Esophagus squamous epithelium (tissue), 5 donors: ENCODE data around the gene FNDC3A. TPM values are rescaled to one million over a fixed set of nuclear protein-coding genes. Genes with fewer than 3 reads are reported as not detected.
"Not testable (repeated sequence)": the region's sequence is repeated elsewhere in the genome, so short reads cannot be mapped to it uniquely, and the experiment has no call there.

Experiments
- DNase-seq: peaks from one replicate; lab custom pipeline; 2025; lab: John Stamatoyannopoulos, UW
- H3K27ac ChIP-seq, 4 donors: fragments of 200-600 bp; sonication (generic); one replicate each; pipeline ENCODE4 v1.5.1; 2016 to 2019; ENCODE audit warnings: mild to moderate bottlenecking in 1 of 4
- H3K27me3 ChIP-seq, 4 donors: fragments of 200-600 bp; sonication (generic); 1 replicate in 3 of 4; 2 replicates in 1 of 4; pipeline versions ENCODE4 v1.5.1 to v1.6.0; 2017 to 2021; ENCODE audit warnings: antibody characterized with exemption in 1 of 4
- H3K36me3 ChIP-seq, 3 donors: fragments of 200-600 bp; sonication (generic); one replicate each; pipeline ENCODE4 v1.5.1; 2016 to 2019
- H3K4me1 ChIP-seq, 3 donors: fragments of 200-600 bp; sonication (generic); one replicate each; pipeline ENCODE4 v1.5.1; 2017 to 2019
- H3K4me3 ChIP-seq, 4 donors: fragments of 200-600 bp; sonication (generic); 1 replicate in 3 of 4; 2 replicates in 1 of 4; pipeline ENCODE4 v1.5.1; 2016 to 2019; ENCODE audit warnings: mild to moderate bottlenecking in 2 of 4, moderate library complexity in 1 of 4
- H3K9me3 ChIP-seq, 3 donors: fragments of 200-600 bp; sonication (generic); one replicate each; pipeline ENCODE4 v1.5.1; 2016 to 2019
- CTCF ChIP-seq, 6 experiments: fragments of 450-650 bp in 4 of 6; fragments of 200-600 bp in 2 of 6; sonication (generic) in 2 of 6; IDR thresholded peaks; one replicate each; pipeline ENCODE4 v1.5.1; 2016 to 2019; ENCODE audit warnings: antibody characterized with exemption in 6 of 6, mild to moderate bottlenecking in 4 of 6, moderate library complexity in 4 of 6
- POLR2A ChIP-seq, 4 donors: fragments of 450-650 bp; IDR thresholded peaks; one replicate each; pipeline ENCODE4 v1.6.1; 2017; ENCODE audit warnings: antibody characterized with exemption in 4 of 4, mild to moderate bottlenecking in 4 of 4, moderate library complexity in 3 of 4
- WGBS, 2 donors: methylation state at CpG; one replicate each; pipeline ENCODE4 v1.1.5; 2018; 5-methylcytosine and 5-hydroxymethylcytosine counted together
- intact Hi-C: fragments of 100-400 bp; cut with DNase I; formaldehyde crosslinking; loops from one replicate; pipeline ENCODE4 v1.15.0; 2022
- total RNA-seq, 4 donors: library from RNA; depleted of rRNA; stranded (reverse); fragments of >200 nt; gene quantifications; one replicate each; pipeline ENCODE4 v1.1.0, GENCODE V29; 2016
- donor health status: DM: yes; HTN: yes; CAD: no.

Gene FNDC3A
- total RNA-seq, 4 donors from 2014 or later, result 10.0 to 29.8 (median 19.5) TPM

- intact Hi-C loops, result no loop called here
- 40 to 78% methylated on average over 2 of the region's 2 CpGs for WGBS, 2 donors
- no peaks in the 10 kb centered on the region for H3K27me3 ChIP-seq
- TF ChIP-seq POLR2A (IDR thresholded peaks at IDR 0.05) (no peak), CTCF (IDR thresholded peaks at IDR 0.05) (no peak)
- H3K9me3 ChIP-seq, result no peaks in the 10 kb centered on the region
- peaks cover 0 to 15% (median under 1%) of the 10 kb centered on the region in 3 donors for H3K36me3 ChIP-seq
- peaks cover 0 to 7% (median 0%) of the 10 kb centered on the region in 3 donors for H3K4me1 ChIP-seq
- no peak overlapping the region for H3K4me3 ChIP-seq
- no peak overlapping the region for H3K27ac ChIP-seq
- DNase-seq, result no peak
These were observed 150.3 kb downstream of the FNDC3A start for GRCh38 chr13:49125964-49126524.

- intact Hi-C loops, result no loop called here
- 79 to 90% methylated on average over 1 of the region's 1 CpG for WGBS, 2 donors
- TF ChIP-seq CTCF (IDR thresholded peaks at IDR 0.05), result no peak
- no peak for TF ChIP-seq POLR2A (IDR thresholded peaks at IDR 0.05)
- no peaks in the 10 kb centered on the region for H3K4me1 ChIP-seq
- no peak for DNase-seq
- H3K27ac ChIP-seq, result no peak overlapping the region
- H3K9me3 ChIP-seq, result no peaks in the 10 kb centered on the region
- H3K4me3 ChIP-seq, result no peak overlapping the region
- H3K36me3 ChIP-seq, result peaks cover 0 to 71% (median 12%) of the 10 kb centered on the region in 3 donors
- no peaks in the 10 kb centered on the region for H3K27me3 ChIP-seq
These were observed 156.8 kb downstream of the FNDC3A start for GRCh38 chr13:49132479-49133002.

- Histone ChIP-seq H3K27me3 (no peaks in the 10 kb centered on the region), H3K36me3 (peaks cover 0 to 86% (median 12%) of the 10 kb centered on the region in 3 donors), H3K9me3 (no peaks in the 10 kb centered on the region), H3K4me1 (no peaks in the 10 kb centered on the region), H3K27ac (no peak overlapping the region), H3K4me3 (no peak overlapping the region)
- intact Hi-C loops, result no loop called here
- TF ChIP-seq POLR2A (IDR thresholded peaks at IDR 0.05) (no peak), CTCF (IDR thresholded peaks at IDR 0.05) (no peak)
- WGBS, 2 donors, result 92% methylated on average over 3 of the region's 3 CpGs
- no peak for DNase-seq
These were observed 158.6 kb downstream of the FNDC3A start for GRCh38 chr13:49134305-49134704.

DNA sequence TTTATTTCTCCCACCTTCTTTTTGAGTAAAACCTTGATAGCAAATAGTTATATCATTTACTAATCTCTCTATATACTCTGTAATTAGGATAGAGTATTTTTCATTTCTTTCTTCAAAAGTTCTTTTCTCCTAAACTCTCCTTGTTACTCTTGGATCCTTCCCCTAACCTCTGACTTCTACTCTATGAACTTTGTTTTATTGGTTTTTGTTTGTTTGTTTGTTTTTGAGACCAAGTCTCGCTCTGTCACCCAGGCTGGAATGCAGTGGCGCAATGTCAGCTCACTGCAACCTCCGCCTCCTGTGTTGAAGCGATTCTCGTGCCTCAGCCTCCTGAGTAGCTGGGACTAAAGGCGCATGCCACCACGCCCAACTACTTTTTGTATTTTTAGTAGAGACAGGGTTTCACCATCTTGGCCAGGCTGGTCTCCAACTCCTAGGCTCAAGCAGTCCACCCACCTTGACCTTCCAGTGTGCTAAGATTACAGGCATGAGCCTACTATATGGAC is 161.5 kb downstream of the FNDC3A start:
- DNase-seq, H3K4me3 ChIP-seq, H3K27me3 ChIP-seq, intact Hi-C loops, H3K9me3 ChIP-seq, H3K27ac ChIP-seq, H3K4me1 ChIP-seq: not testable (repeated sequence)
- peaks cover 0 to 97% (median 4%) of the 10 kb centered on the region in 3 donors for H3K36me3 ChIP-seq
- WGBS, 2 donors, result 97 to 100% methylated on average over 7 of the region's 7 CpGs

- peaks cover 0 to 89% (median 0%) of the 10 kb centered on the region in 3 donors for H3K36me3 ChIP-seq
- H3K4me3 ChIP-seq, result no peak overlapping the region
- no peak for DNase-seq
- intact Hi-C loops, result no loop called here
- H3K27ac ChIP-seq, result no peak overlapping the region
- no peaks in the 10 kb centered on the region for H3K9me3 ChIP-seq
- no peaks in the 10 kb centered on the region for H3K27me3 ChIP-seq
- peaks cover 0 to 3% (median 0%) of the 10 kb centered on the region in 3 donors for H3K4me1 ChIP-seq
- TF ChIP-seq POLR2A (IDR thresholded peaks at IDR 0.05) (no peak), CTCF (IDR thresholded peaks at IDR 0.05) (no peak)
These were observed 165.3 kb downstream of the FNDC3A start for GRCh38 chr13:49140910-49141611.
